Stimulated activated CD4-positive, alpha-beta T cell treated with anti-CD3 and anti-CD28 coated beads, Interleukin-15, amount 100 ng/mL, for 48 hours (primary cell): ENCODE data around the gene ABAT.

ENCODE experiments used
- DNase-seq, 2 donors: peaks; one replicate each; pipeline ENCODE4 v3.0.0-alpha.2; 2020; ENCODE audit warnings: low read depth in 2 of 2

The ABAT gene

GRCh38 chr16:8717892-8718415 is 43.5 kb downstream of the ABAT start:
- DNase-seq, result no peak

- DNase-seq, result no peak
Measured at GRCh38 chr16:8718851-8719680, 44.6 kb downstream of the ABAT start.

- DNase-seq, result no peak
Measured at GRCh38 chr16:8720080-8720966, 45.9 kb downstream of the ABAT start.

GRCh38 chr16:8720967-8721308 is 46.5 kb downstream of the ABAT start:
- DNase-seq, result no peak

- no peak for DNase-seq
Measured at GRCh38 chr16:8721336-8722024, 47.1 kb downstream of the ABAT start.

- no peak for DNase-seq
Measured at GRCh38 chr16:8722025-8722348, 47.6 kb downstream of the ABAT start.

- no peak for DNase-seq
Measured at GRCh38 chr16:8725513-8726178, 51.2 kb downstream of the ABAT start.

- no peak for DNase-seq
Measured at GRCh38 chr16:8727131-8727806, 52.9 kb downstream of the ABAT start.

GRCh38 chr16:8727857-8728618 is 53.6 kb downstream of the ABAT start:
- DNase-seq, result no peak

- no peak for DNase-seq
Measured at GRCh38 chr16:8729779-8730334, 55.4 kb downstream of the ABAT start.

- DNase-seq, result no peak
Measured at GRCh38 chr16:8730335-8730915, 56.0 kb downstream of the ABAT start.

GRCh38 chr16:8733849-8734540 is 59.6 kb downstream of the ABAT start:
- DNase-seq, result no peak

GRCh38 chr16:8735574-8735973 is 61.2 kb downstream of the ABAT start:
- no peak for DNase-seq

- DNase-seq, result no peak
Measured at GRCh38 chr16:8736123-8736668, 61.8 kb downstream of the ABAT start.

- DNase-seq, result no peak
Measured at GRCh38 chr16:8739151-8739550, 64.7 kb downstream of the ABAT start.

- no peak for DNase-seq
Measured at GRCh38 chr16:8739989-8740704, 65.7 kb downstream of the ABAT start.

GRCh38 chr16:8740775-8741355 is 66.4 kb downstream of the ABAT start:
- no peak for DNase-seq

- DNase-seq, result no peak
Measured at GRCh38 chr16:8741636-8742035, 67.2 kb downstream of the ABAT start.
